H1 (cell line): ENCODE measurements around the gene TOMM5. TPM values are rescaled to one million over a fixed set of nuclear protein-coding genes. Genes with fewer than 3 reads are reported as not detected.

ENCODE experiments used
- CTCF ChIA-PET: fragments of 300-600 bp; sonication (Branson Sonifier 250); formaldehyde crosslinking; loops from one replicate; lab custom pipeline; 2021; ENCODE audit not compliant: partially characterized antibody; lab: Charles Lee
- POLR2A ChIA-PET: fragments of 300-600 bp; sonication (Branson Sonifier 250); formaldehyde crosslinking; loops from one replicate; lab custom pipeline; 2021; ENCODE audit warnings: inconsistent platforms; ENCODE audit not compliant: partially characterized antibody; lab: Charles Lee
- DNase-seq, 2 experiments: peaks; one replicate each; pipeline versions ENCODE4 v3.0.0 to v3.0.0-alpha.2; 2010 to 2022; ENCODE audit warnings: low spot score in 2 of 2, low read depth in 1 of 2, mixed read lengths in 1 of 2
- FAIRE-seq: peaks from 2 replicates; lab custom pipeline; 2011; peaks lifted over from hg19 to GRCh38; lab: Jason Lieb, UNC
- H2AFZ ChIP-seq: 2 replicates; pipeline ENCODE4 v1.8.1; 2012; ENCODE audit warnings: low read length, inconsistent platforms
- H2AK5ac ChIP-seq: 2 replicates; pipeline ENCODE4 v1.6.1; 2013; ENCODE audit warnings: low read depth, low read length
- H2BK120ac ChIP-seq: replicated peaks from 2 replicates; pipeline ENCODE3; 2013; ENCODE audit warnings: low read depth, low read length, inconsistent platforms
- H2BK12ac ChIP-seq: 2 replicates; pipeline ENCODE4 v1.6.1; 2013; ENCODE audit warnings: low read depth, low read length
- H2BK15ac ChIP-seq: 2 replicates; pipeline ENCODE4 v1.6.1; 2013; ENCODE audit warnings: low read length
- H2BK20ac ChIP-seq: 2 replicates; pipeline ENCODE4 v1.6.1; 2013; ENCODE audit warnings: low read length
- H2BK5ac ChIP-seq: 2 replicates; pipeline ENCODE4 v1.6.1; 2013; ENCODE audit warnings: low read depth, low read length
- H3K14ac ChIP-seq: 2 replicates; pipeline ENCODE4 v1.6.1; 2013; ENCODE audit warnings: inconsistent platforms; ENCODE audit not compliant: insufficient read length
- H3K18ac ChIP-seq: 2 replicates; pipeline ENCODE4 v1.6.1; 2013; ENCODE audit warnings: low read length; ENCODE audit errors: extremely low read depth
- H3K23ac ChIP-seq: 2 replicates; pipeline ENCODE4 v1.6.1; 2013; ENCODE audit warnings: inconsistent platforms; ENCODE audit not compliant: insufficient read length
- H3K23me2 ChIP-seq: 2 replicates; pipeline ENCODE4 v1.6.1; 2013; ENCODE audit warnings: low read depth, low read length
- H3K27ac ChIP-seq: 2 replicates; pipeline ENCODE4 v1.6.1; 2011; ENCODE audit warnings: low read depth, low read length, inconsistent platforms
- H3K27me3 ChIP-seq, 4 experiments: replicated peaks in 1 of 4; 1 replicate in 1 of 4; 2 replicates in 3 of 4; pipeline versions ENCODE4 v1.6.1 to v1.8.1; 2011 to 2013; ENCODE audit warnings: low read length in 3 of 4, mild to moderate bottlenecking in 3 of 4, inconsistent platforms in 2 of 4, mixed read lengths in 2 of 4, moderate library complexity in 1 of 4; ENCODE audit not compliant: control insufficient read depth in 3 of 4, insufficient read depth in 3 of 4; ENCODE audit errors: extremely low read depth in 1 of 4
- H3K36me3 ChIP-seq, 4 experiments: 2 replicates each; pipeline versions ENCODE4 v1.6.1 to v1.8.1; 2011 to 2013; ENCODE audit warnings: mild to moderate bottlenecking in 4 of 4, low read length in 3 of 4, moderate library complexity in 2 of 4, control low read depth in 1 of 4, inconsistent platforms in 1 of 4; ENCODE audit not compliant: insufficient read depth in 4 of 4, control insufficient read depth in 2 of 4
- H3K4ac ChIP-seq: replicated peaks from 2 replicates; pipeline ENCODE3; 2013; ENCODE audit warnings: low read length, low read depth, mixed read lengths, inconsistent platforms; ENCODE audit not compliant: insufficient read length
- H3K4me1 ChIP-seq, 4 experiments: replicated peaks in 1 of 4; 1 replicate in 1 of 4; 2 replicates in 3 of 4; pipeline versions ENCODE4 v1.6.1 to v1.8.1; 2011 to 2013; ENCODE audit warnings: low read length in 3 of 4, inconsistent platforms in 2 of 4, mixed read lengths in 1 of 4; ENCODE audit not compliant: insufficient read depth in 4 of 4, control insufficient read depth in 3 of 4
- H3K4me2 ChIP-seq, 2 experiments: 2 replicates each; pipeline versions ENCODE4 v1.6.1 to v1.8.1; 2011 to 2013; ENCODE audit warnings: low read depth in 2 of 2, low read length in 2 of 2, control low read depth in 1 of 2, inconsistent platforms in 1 of 2, mild to moderate bottlenecking in 1 of 2; ENCODE audit not compliant: insufficient read depth in 1 of 2
- H3K4me3 ChIP-seq, 4 experiments: fragments of 200-600, 300-600 bp in 1 of 4; sonication (generic), shearing (Covaris generic), sonication (Bioruptor Twin) in 1 of 4; 2 replicates each; pipeline versions ENCODE4 v1.5.1 to v1.8.1; 2011 to 2016; ENCODE audit warnings: low read length in 4 of 4, low read depth in 3 of 4, control low read depth in 2 of 4, inconsistent platforms in 2 of 4, mild to moderate bottlenecking in 2 of 4, mixed read lengths in 1 of 4, moderate library complexity in 1 of 4; ENCODE audit not compliant: insufficient read depth in 2 of 4; ENCODE audit errors: extremely low read depth in 1 of 4
- H3K56ac ChIP-seq: replicated peaks from 2 replicates; pipeline ENCODE3; 2013; ENCODE audit warnings: low read depth, mild to moderate bottlenecking, mixed read lengths, low read length, inconsistent platforms; ENCODE audit not compliant: insufficient read length
- H3K79me1 ChIP-seq: 2 replicates; pipeline ENCODE4 v1.6.1; 2013; ENCODE audit warnings: low read depth, low read length, control low read depth
- H3K79me2 ChIP-seq, 2 experiments: 2 replicates each; pipeline versions ENCODE4 v1.6.1 to v1.8.1; 2012 to 2013; ENCODE audit warnings: low read length in 2 of 2, mild to moderate bottlenecking in 2 of 2, inconsistent platforms in 1 of 2; ENCODE audit not compliant: insufficient read depth in 2 of 2, control insufficient read depth in 1 of 2
- H3K9ac ChIP-seq, 4 experiments: replicated peaks in 1 of 4; 1 replicate in 1 of 4; 2 replicates in 3 of 4; pipeline versions ENCODE4 v1.6.1 to v1.8.1; 2011 to 2013; ENCODE audit warnings: low read depth in 3 of 4, low read length in 3 of 4, control low read depth in 2 of 4, mild to moderate bottlenecking in 2 of 4, moderate library complexity in 2 of 4, inconsistent platforms in 1 of 4; ENCODE audit errors: extremely low read depth in 1 of 4
- H3K9me3 ChIP-seq, 2 experiments: 2 replicates each; pipeline versions ENCODE4 v1.6.1 to v1.8.1; 2012 to 2013; ENCODE audit warnings: mild to moderate bottlenecking in 2 of 2, moderate library complexity in 2 of 2, control low read depth in 1 of 2, inconsistent platforms in 1 of 2, low read depth in 1 of 2, low read length in 1 of 2, mixed read lengths in 1 of 2; ENCODE audit not compliant: insufficient read depth in 2 of 2
- H4K20me1 ChIP-seq, 2 experiments: replicated peaks in 1 of 2; 2 replicates each; pipeline versions ENCODE3 to v1.8.1; 2011 to 2013; ENCODE audit warnings: inconsistent platforms in 2 of 2, low read length in 2 of 2, mild to moderate bottlenecking in 1 of 2; ENCODE audit not compliant: insufficient read depth in 2 of 2, control insufficient read depth in 1 of 2
- H4K5ac ChIP-seq: 2 replicates; pipeline ENCODE4 v1.6.1; 2013; ENCODE audit warnings: low read length, low read depth, mixed read lengths, inconsistent platforms; ENCODE audit not compliant: insufficient read length
- H4K8ac ChIP-seq: 2 replicates; pipeline ENCODE4 v1.8.0; 2013; ENCODE audit warnings: mild to moderate bottlenecking, moderate library complexity, low read length, inconsistent platforms; ENCODE audit not compliant: insufficient read depth; ENCODE audit errors: extremely low read depth
- H4K91ac ChIP-seq: replicated peaks from 2 replicates; pipeline ENCODE3; 2013; ENCODE audit warnings: low read length, mixed read lengths, inconsistent platforms; ENCODE audit not compliant: insufficient read length
- EZH2 ChIP-seq: fragments of 200-600 bp; sonication (generic); IDR thresholded peaks from 2 replicates; pipeline ENCODE4 v1.7.1; 2012; ENCODE audit warnings: low read depth, mild to moderate bottlenecking, moderate library complexity, low read length, inconsistent platforms; ENCODE audit not compliant: severe bottlenecking
- FOSL1 ChIP-seq: IDR thresholded peaks from 2 replicates; pipeline ENCODE4 v1.6.1; 2011; ENCODE audit warnings: mild to moderate bottlenecking, low read depth, low read length, moderate library complexity; ENCODE audit not compliant: insufficient read depth
- JUND ChIP-seq: IDR thresholded peaks from 2 replicates; pipeline ENCODE4 v1.6.1; 2011; ENCODE audit warnings: mild to moderate bottlenecking, improper control_type of control experiment, low read length
- PHF8 ChIP-seq: fragments of 200-600 bp; sonication (generic); conservative IDR thresholded peaks from 2 replicates; pipeline ENCODE4 v1.7.1; 2012; ENCODE audit warnings: low read depth, mild to moderate bottlenecking, inconsistent platforms, low read length, moderate library complexity
- POLR2A ChIP-seq, 2 experiments: IDR thresholded peaks; 1 replicate in 1 of 2; 2 replicates in 1 of 2; pipeline ENCODE4 v1.6.1; 2011; ENCODE audit warnings: low read depth in 2 of 2, low read length in 2 of 2, mild to moderate bottlenecking in 2 of 2; ENCODE audit errors: control extremely low read depth in 1 of 2
- POLR2AphosphoS5 ChIP-seq: IDR thresholded peaks from 2 replicates; pipeline ENCODE4 v1.6.1; 2011; ENCODE audit warnings: low read depth, low read length
- RAD21 ChIP-seq, 2 experiments: IDR thresholded peaks in 1 of 2; conservative IDR thresholded peaks in 1 of 2; 2 replicates each; pipeline ENCODE4 v1.6.1; 2011; ENCODE audit warnings: low read depth in 2 of 2, low read length in 2 of 2, improper control_type of control experiment in 1 of 2, inconsistent platforms in 1 of 2, mild to moderate bottlenecking in 1 of 2, moderate library complexity in 1 of 2
- SAP30 ChIP-seq: fragments of 300-600 bp; sonication (generic); IDR thresholded peaks from 2 replicates; pipeline ENCODE4 v1.7.1; 2012; ENCODE audit warnings: low read length, moderate library complexity, mild to moderate bottlenecking, inconsistent platforms; ENCODE audit not compliant: insufficient read depth, insufficient replicate concordance
- SIRT6 ChIP-seq: IDR thresholded peaks from one replicate; pipeline ENCODE4 v1.7.1; 2012; ENCODE audit warnings: low read length, inconsistent platforms
- SP2 ChIP-seq: IDR thresholded peaks from 2 replicates; pipeline ENCODE4 v1.6.1; 2012; ENCODE audit warnings: mild to moderate bottlenecking, low read length, inconsistent platforms
- TAF1 ChIP-seq: IDR thresholded peaks from 2 replicates; pipeline ENCODE4 v1.6.1; 2011; ENCODE audit warnings: mild to moderate bottlenecking, low read depth, low read length
- TBP ChIP-seq: IDR thresholded peaks from 2 replicates; pipeline ENCODE4 v1.6.1; 2011; ENCODE audit warnings: low read depth, low read length, improper control_type of control experiment
- WGBS, 2 experiments: shearing (Covaris generic) in 1 of 2; methylation state at CpG; one replicate each; pipeline versions ENCODE4 v1.1.6 to v1.1.7; 2013 to 2015; ENCODE audit warnings: low lambda C conversion rate in 2 of 2, mixed read lengths in 2 of 2, inconsistent platforms in 1 of 2, low coverage in 1 of 2, missing lambda C conversion rate in 1 of 2; ENCODE audit not compliant: insufficient replicate concordance in 2 of 2, insufficient coverage in 1 of 2, insufficient read length in 1 of 2; ENCODE audit errors: extremely low coverage in 1 of 2, missing lambda C conversion rate in 1 of 2; 5-methylcytosine and 5-hydroxymethylcytosine counted together
- polyA plus RNA-seq, 7 experiments: library from polyadenylated mRNA; depleted of rRNA in 3 of 7; stranded (reverse) in 5 of 7; unstranded in 2 of 7; fragments of >200 nt in 5 of 7; fragments of 200-250 nt in 2 of 7; gene quantifications; 1 replicate in 5 of 7; 2 replicates in 1 of 7; 4 replicates in 1 of 7; pipeline versions ENCODE4 v1.2.1 to v1.2.3, GENCODE V29; 2011 to 2013; ENCODE audit warnings: missing spikeins in 2 of 7, mixed read lengths in 2 of 7
- total RNA-seq: library from RNA; stranded (reverse); fragmentation: NEBNext Ultra II Directional; extraction: Animal tissue kit (Norgen Biotek cat#: 25700); gene quantifications from 2 replicates; pipeline ENCODE4 v1.2.1, GENCODE V29; 2021
- TF ChIP-seq, protein P1 (sequence below): IDR thresholded peaks from 2 replicates; pipeline ENCODE4 v1.6.1; 2011; ENCODE audit warnings: low read length, improper control_type of control experiment

Gene TOMM5
- total and polyA plus RNA-seq, 2 of the 8 experiments (the other 6 are each of a cell fraction or from before 2014, with no cell fraction given): 171 to 174 TPM

GRCh38 chr9:37574241-37574721, 18.1 kb downstream of the TOMM5 start:
- no peaks in the 10 kb centered on the region for H3K36me3 ChIP-seq
- H3K4me1 ChIP-seq: peaks cover 8 to 25% (median 18%) of the 10 kb centered on the region in 4 experiments
- no peak overlapping the region for H3K23ac ChIP-seq
- H2BK12ac ChIP-seq: no peak overlapping the region
- FAIRE-seq: no peak
- no peak overlapping the region for H4K5ac ChIP-seq
- H2AK5ac ChIP-seq: no peak overlapping the region
- H3K18ac ChIP-seq: no peak overlapping the region
- no peaks in the 10 kb centered on the region; a peak in 1 of 7 replicates for H3K27me3 ChIP-seq
- H2BK15ac ChIP-seq: no peak overlapping the region
- 88% methylated on average over 5 of the region's 5 CpGs; no CpG with 5 or more reads in 1 of the 2 experiments for WGBS, 2 experiments
- H3K56ac ChIP-seq: no peak overlapping the region
- peaks cover 7% of the 10 kb centered on the region for H3K79me1 ChIP-seq
- peaks cover 5 to 6% of the 10 kb centered on the region in 2 experiments for H4K20me1 ChIP-seq
- H2BK20ac ChIP-seq: no peak overlapping the region
- H4K8ac ChIP-seq: no peak overlapping the region
- ChIA-PET CTCF (interaction anchor here (1.1 to 1.5 kb wide), 2 partner anchors 8 to 26 kb away, joined by 3 to 5 read pairs; no protein-coding TSS in a partner anchor), POLR2A (interaction anchor here (1.1 to 8.0 kb wide), 3 partner anchors 8 to 26 kb away, joined by 3 to 52 read pairs (median 4); partner anchors contain the start of gene TOMM5)
- H3K79me2 ChIP-seq: peaks cover 0 to 25% of the 10 kb centered on the region in 2 experiments; a peak in 2 of 4 replicates
- H3K27ac ChIP-seq: peak overlapping the region; percentile 56
- H4K91ac ChIP-seq: no peak overlapping the region
- H2BK5ac ChIP-seq: no peak overlapping the region
- H3K23me2 ChIP-seq: peaks cover 9% of the 10 kb centered on the region
- no peak overlapping the region for H3K9ac ChIP-seq
- H3K4me2 ChIP-seq: peak overlapping the region; percentile 91 to 94
- no peak overlapping the region for H2BK120ac ChIP-seq
- H2AFZ ChIP-seq: no peak overlapping the region
- H3K9me3 ChIP-seq: no peaks in the 10 kb centered on the region
- DNase-seq: no peak
- peak overlapping the region in 3 of 4 experiments; percentile 7 to 91 (median 14); a peak in 3 of 8 replicates for H3K4me3 ChIP-seq
- H3K4ac ChIP-seq: peak overlapping the region; percentile 12
- no peak overlapping the region for H3K14ac ChIP-seq
- TF ChIP-seq PHF8 (no peak), SIRT6 (no peak), RAD21 (IDR thresholded peaks at IDR 0.05 in 1 of 2, conservative IDR thresholded peaks at IDR 0.05 in 1 of 2; ENCODE audit: low read depth in 2 of 2, low read length in 2 of 2) (no peak), POLR2AphosphoS5 (no peak), SAP30 (no peak), TBP (no peak), TAF1 (no peak), POLR2A (IDR thresholded peaks at IDR 0.05; ENCODE audit: control extremely low read depth in 1 of 2, low read depth in 2 of 2, low read length in 2 of 2) (no peak), JUND (no peak), SP2 (no peak), EZH2 (no peak), FOSL1 (no peak)
- TF ChIP-seq, protein P1, sequence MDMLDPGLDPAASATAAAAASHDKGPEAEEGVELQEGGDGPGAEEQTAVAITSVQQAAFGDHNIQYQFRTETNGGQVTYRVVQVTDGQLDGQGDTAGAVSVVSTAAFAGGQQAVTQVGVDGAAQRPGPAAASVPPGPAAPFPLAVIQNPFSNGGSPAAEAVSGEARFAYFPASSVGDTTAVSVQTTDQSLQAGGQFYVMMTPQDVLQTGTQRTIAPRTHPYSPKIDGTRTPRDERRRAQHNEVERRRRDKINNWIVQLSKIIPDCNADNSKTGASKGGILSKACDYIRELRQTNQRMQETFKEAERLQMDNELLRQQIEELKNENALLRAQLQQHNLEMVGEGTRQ: no peak
